ENCODE results near the gene REEP1. TPM values are rescaled to one million over a fixed set of nuclear protein-coding genes. Genes with fewer than 3 reads are reported as not detected.
A peak's percentile ranks its signal among the peaks of the same experiment; 100 is the strongest.

REEP1 gene
- total and polyA plus RNA-seq, 2 experiments from 2014 or later, result 21.5 to 26.5 TPM

GRCh38 chr2:86194751-86195054, 142.7 kb downstream of the REEP1 start:
- no peak for DNase-seq (ENCODE audit: low spot score)
- TF ChIP-seq CTCF (IDR thresholded peaks at IDR 0.05; ENCODE audit: poor library complexity), result no peak
- no peak for TF ChIP-seq EZH2 (IDR thresholded peaks at IDR 0.05; ENCODE audit: borderline replicate concordance)
- TF ChIP-seq EZH2phosphoT487 (IDR thresholded peaks at IDR 0.05; ENCODE audit: low read depth, severe bottlenecking, unreplicated experiment), result no peak
- H3K36me3 ChIP-seq (replicated peaks; ENCODE audit: insufficient read depth, low read depth), result no peaks in the 10 kb centered on the region
- H3K4me3 ChIP-seq, result peak overlapping the region; percentile 41
- WGBS (ENCODE audit: low lambda C conversion rate, missing lambda C conversion rate), result 3% methylated on average over 17 of the region's 17 CpGs
- peak overlapping the region; percentile 80 for H3K4me2 ChIP-seq
- no peaks in the 10 kb centered on the region for H3K9me2 ChIP-seq (replicated peaks; ENCODE audit: insufficient read depth)
- peaks cover 26% of the 10 kb centered on the region for H4K20me1 ChIP-seq (ENCODE audit: insufficient read depth, poor library complexity, severe bottlenecking)
- no peaks in the 10 kb centered on the region for H3K9me3 ChIP-seq (ENCODE audit: low read depth)
- no peaks in the 10 kb centered on the region for H3K27me3 ChIP-seq
- peaks cover 56% of the 10 kb centered on the region for H3K79me2 ChIP-seq
- peaks cover 17% of the 10 kb centered on the region for H3K4me1 ChIP-seq (ENCODE audit: insufficient read depth)
- H2AFZ ChIP-seq, result no peak overlapping the region
- peak overlapping the region; percentile 60 for H3K27ac ChIP-seq

- no peak for TF ChIP-seq EZH2phosphoT487 (IDR thresholded peaks at IDR 0.05; ENCODE audit: low read depth, severe bottlenecking, unreplicated experiment)
- no peak for TF ChIP-seq CTCF (IDR thresholded peaks at IDR 0.05; ENCODE audit: poor library complexity)
- no peak for TF ChIP-seq EZH2 (IDR thresholded peaks at IDR 0.05; ENCODE audit: borderline replicate concordance)
- Histone ChIP-seq H3K36me3 (replicated peaks; ENCODE audit: insufficient read depth, low read depth) (no peaks in the 10 kb centered on the region), H3K27ac (peak overlapping the region; percentile 60), H3K27me3 (no peaks in the 10 kb centered on the region), H3K79me2 (peaks cover 59% of the 10 kb centered on the region), H3K4me2 (peak overlapping the region; percentile 80), H3K4me1 (ENCODE audit: insufficient read depth) (peaks cover 17% of the 10 kb centered on the region), H2AFZ (no peak overlapping the region), H3K9me3 (ENCODE audit: low read depth) (no peaks in the 10 kb centered on the region), H4K20me1 (ENCODE audit: insufficient read depth, poor library complexity, severe bottlenecking) (peaks cover 33% of the 10 kb centered on the region), H3K9me2 (replicated peaks; ENCODE audit: insufficient read depth) (no peaks in the 10 kb centered on the region), H3K4me3 (peak overlapping the region; percentile 41)
- peak; percentile 34 for DNase-seq (ENCODE audit: low spot score)
- 72% methylated on average over 7 of the region's 7 CpGs for WGBS (ENCODE audit: low lambda C conversion rate, missing lambda C conversion rate)
These were observed 143.4 kb downstream of the REEP1 start for GRCh38 chr2:86193901-86194567.

- Histone ChIP-seq H3K27ac (no peak overlapping the region), H4K20me1 (ENCODE audit: insufficient read depth, poor library complexity, severe bottlenecking) (peaks cover 44% of the 10 kb centered on the region), H2AFZ (no peak overlapping the region), H3K36me3 (replicated peaks; ENCODE audit: insufficient read depth, low read depth) (no peaks in the 10 kb centered on the region), H3K9me2 (replicated peaks; ENCODE audit: insufficient read depth) (no peaks in the 10 kb centered on the region), H3K9me3 (ENCODE audit: low read depth) (no peaks in the 10 kb centered on the region), H3K4me1 (ENCODE audit: insufficient read depth) (peaks cover 11% of the 10 kb centered on the region), H3K4me2 (no peak overlapping the region), H3K27me3 (no peaks in the 10 kb centered on the region), H3K4me3 (no peak overlapping the region), H3K79me2 (peaks cover 97% of the 10 kb centered on the region)
- TF ChIP-seq EZH2phosphoT487 (IDR thresholded peaks at IDR 0.05; ENCODE audit: low read depth, severe bottlenecking, unreplicated experiment), result no peak
- no peak for TF ChIP-seq EZH2 (IDR thresholded peaks at IDR 0.05; ENCODE audit: borderline replicate concordance)
- TF ChIP-seq CTCF (IDR thresholded peaks at IDR 0.05; ENCODE audit: poor library complexity), result no peak
- no peak for DNase-seq (ENCODE audit: low spot score)
- WGBS (ENCODE audit: low lambda C conversion rate, missing lambda C conversion rate), result 91% methylated on average over 7 of the region's 7 CpGs
These were observed 147.5 kb downstream of the REEP1 start for GRCh38 chr2:86189782-86190416.

Measured in hepatocyte (in vitro differentiated cells).